H1 (cell line): ENCODE results near the gene NCOA1. TPM values are rescaled to one million over a fixed set of nuclear protein-coding genes. Genes with fewer than 3 reads are reported as not detected.

Source experiments
- ATF2 ChIP-seq: IDR thresholded peaks from 2 replicates; pipeline ENCODE4 v1.6.1; 2012; ENCODE audit warnings: low read length, inconsistent platforms
- BRCA1 ChIP-seq: IDR thresholded peaks from 2 replicates; pipeline ENCODE4 v1.6.1; 2012; ENCODE audit warnings: low read depth, low read length, improper control_type of control experiment
- KDM4A ChIP-seq: IDR thresholded peaks from one replicate; pipeline ENCODE4 v1.7.1; 2012; ENCODE audit warnings: low read depth, mild to moderate bottlenecking, moderate library complexity, low read length, inconsistent platforms; ENCODE audit not compliant: severe bottlenecking
- POU5F1 ChIP-seq: IDR thresholded peaks from 2 replicates; pipeline ENCODE4 v1.6.1; 2011; ENCODE audit warnings: low read depth, mild to moderate bottlenecking, low read length, moderate library complexity
- RAD21 ChIP-seq, 2 experiments: IDR thresholded peaks in 1 of 2; conservative IDR thresholded peaks in 1 of 2; 2 replicates each; pipeline ENCODE4 v1.6.1; 2011; ENCODE audit warnings: low read depth in 2 of 2, low read length in 2 of 2, improper control_type of control experiment in 1 of 2, inconsistent platforms in 1 of 2, mild to moderate bottlenecking in 1 of 2, moderate library complexity in 1 of 2
- SIN3A ChIP-seq, 2 experiments: IDR thresholded peaks in 1 of 2; conservative IDR thresholded peaks in 1 of 2; 2 replicates each; pipeline ENCODE4 v1.6.1; 2011 to 2012; ENCODE audit warnings: low read length in 2 of 2, improper control_type of control experiment in 1 of 2, low read depth in 1 of 2, mild to moderate bottlenecking in 1 of 2
- TBP ChIP-seq: IDR thresholded peaks from 2 replicates; pipeline ENCODE4 v1.6.1; 2011; ENCODE audit warnings: low read depth, low read length, improper control_type of control experiment
- polyA plus RNA-seq, 7 experiments: library from polyadenylated mRNA; depleted of rRNA in 3 of 7; stranded (reverse) in 5 of 7; unstranded in 2 of 7; fragments of >200 nt in 5 of 7; fragments of 200-250 nt in 2 of 7; gene quantifications; 1 replicate in 5 of 7; 2 replicates in 1 of 7; 4 replicates in 1 of 7; pipeline versions ENCODE4 v1.2.1 to v1.2.3, GENCODE V29; 2011 to 2013; ENCODE audit warnings: missing spikeins in 2 of 7, mixed read lengths in 2 of 7
- total RNA-seq: library from RNA; stranded (reverse); fragmentation: NEBNext Ultra II Directional; extraction: Animal tissue kit (Norgen Biotek cat#: 25700); gene quantifications from 2 replicates; pipeline ENCODE4 v1.2.1, GENCODE V29; 2021

The NCOA1 gene
- total and polyA plus RNA-seq, 2 of the 8 experiments (the other 6 are each of a cell fraction or from before 2014, with no cell fraction given) = 12.8 to 17.9 TPM

- no peak for TF ChIP-seq BRCA1
- no peak for TF ChIP-seq POU5F1
- no peak for TF ChIP-seq TBP
- TF ChIP-seq ATF2 = no peak
- no peak for TF ChIP-seq KDM4A
- no peak for TF ChIP-seq SIN3A (conservative IDR thresholded peaks at IDR 0.05 in 1 of 2, IDR thresholded peaks at IDR 0.05 in 1 of 2; ENCODE audit: low read depth in 1 of 2, low read length in 2 of 2)
- TF ChIP-seq RAD21 (IDR thresholded peaks at IDR 0.05 in 1 of 2, conservative IDR thresholded peaks at IDR 0.05 in 1 of 2; ENCODE audit: low read depth in 2 of 2, low read length in 2 of 2) = no peak
Measured at GRCh38 chr2:24621779-24622538, 130.9 kb downstream of the NCOA1 start (continued).
